ENCODE data around the gene SMIM35. TPM values are rescaled to one million over a fixed set of nuclear protein-coding genes. Genes with fewer than 3 reads are reported as not detected.

SMIM35 gene
- total and polyA plus RNA-seq, 2 donors (not counting 3 experiments of a cell fraction or from before 2014, with no cell fraction given): not detected

DNA sequence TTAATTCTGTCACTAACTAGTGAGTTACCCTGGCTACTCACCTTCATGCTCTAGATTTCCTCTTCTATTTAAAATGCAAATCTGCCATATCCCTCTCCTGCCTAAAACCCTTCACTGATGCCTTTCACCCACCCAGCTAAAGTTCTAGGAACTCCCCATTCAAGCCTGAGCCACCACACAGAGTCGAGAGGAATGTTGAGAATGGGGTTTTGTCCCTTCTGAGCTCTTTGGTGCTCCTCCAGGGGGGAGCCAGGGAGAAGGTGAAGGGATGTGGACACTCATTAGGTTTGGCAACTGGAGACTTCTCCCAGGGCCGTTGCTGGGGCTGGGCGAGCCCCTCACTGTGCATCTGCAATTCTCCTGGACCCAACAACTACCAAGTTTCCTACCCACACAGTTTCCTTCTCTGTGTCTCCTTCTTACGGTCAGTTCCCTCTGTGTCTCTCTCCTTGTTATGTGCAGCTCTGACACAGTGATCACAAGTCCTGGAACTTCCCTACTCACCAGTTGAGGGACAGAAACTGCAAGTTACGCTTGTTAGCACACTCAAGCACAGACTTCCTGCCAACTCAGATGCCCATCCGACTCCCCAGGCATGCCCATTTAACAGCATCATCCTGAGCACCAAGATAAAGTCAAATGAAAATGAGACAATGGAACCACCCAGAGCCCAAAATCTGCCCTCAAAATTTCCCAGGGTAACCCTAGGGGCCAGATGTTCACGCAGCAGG is 107.1 kb downstream of the SMIM35 start:
- no peak overlapping the region for H3K9ac ChIP-seq (replicated peaks; ENCODE audit: extremely low read depth, insufficient read depth, low read length)
- BruUV-seq (replicated peaks): no TSS peak
- H3K4me2 ChIP-seq (ENCODE audit: insufficient read depth, low read length): no peak overlapping the region
- no peak overlapping the region for H3K4me3 ChIP-seq (replicated peaks in 1 of 3; ENCODE audit: insufficient read depth in 1 of 3, low read depth in 1 of 3, low read length in 3 of 3)
- no peaks in the 10 kb centered on the region for H3K4me1 ChIP-seq (ENCODE audit: control insufficient read depth, extremely low read depth, insufficient read depth, low read length)
- ChIA-PET CTCF (interaction anchor here (1.0 to 4.0 kb wide), 4 partner anchors 8 to 162 kb away, joined by 3 to 16 read pairs (median 4); no protein-coding TSS in a partner anchor), POLR2A (no interaction called here)
- no peak for TF ChIP-seq EZH2 (IDR thresholded peaks at IDR 0.05; ENCODE audit: borderline replicate concordance, low read depth, low read length, severe bottlenecking)
- TF ChIP-seq, protein P1, sequence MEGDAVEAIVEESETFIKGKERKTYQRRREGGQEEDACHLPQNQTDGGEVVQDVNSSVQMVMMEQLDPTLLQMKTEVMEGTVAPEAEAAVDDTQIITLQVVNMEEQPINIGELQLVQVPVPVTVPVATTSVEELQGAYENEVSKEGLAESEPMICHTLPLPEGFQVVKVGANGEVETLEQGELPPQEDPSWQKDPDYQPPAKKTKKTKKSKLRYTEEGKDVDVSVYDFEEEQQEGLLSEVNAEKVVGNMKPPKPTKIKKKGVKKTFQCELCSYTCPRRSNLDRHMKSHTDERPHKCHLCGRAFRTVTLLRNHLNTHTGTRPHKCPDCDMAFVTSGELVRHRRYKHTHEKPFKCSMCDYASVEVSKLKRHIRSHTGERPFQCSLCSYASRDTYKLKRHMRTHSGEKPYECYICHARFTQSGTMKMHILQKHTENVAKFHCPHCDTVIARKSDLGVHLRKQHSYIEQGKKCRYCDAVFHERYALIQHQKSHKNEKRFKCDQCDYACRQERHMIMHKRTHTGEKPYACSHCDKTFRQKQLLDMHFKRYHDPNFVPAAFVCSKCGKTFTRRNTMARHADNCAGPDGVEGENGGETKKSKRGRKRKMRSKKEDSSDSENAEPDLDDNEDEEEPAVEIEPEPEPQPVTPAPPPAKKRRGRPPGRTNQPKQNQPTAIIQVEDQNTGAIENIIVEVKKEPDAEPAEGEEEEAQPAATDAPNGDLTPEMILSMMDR (IDR thresholded peaks at IDR 0.05; ENCODE audit: extremely low read depth in 1 of 2, insufficient read depth in 1 of 2, low read depth in 1 of 2, low read length in 2 of 2): no peak
- no peak for TF ChIP-seq JUN (IDR thresholded peaks at IDR 0.05; ENCODE audit: borderline replicate concordance, insufficient read depth, insufficient read length, low read depth)
- TF ChIP-seq, protein P2, sequence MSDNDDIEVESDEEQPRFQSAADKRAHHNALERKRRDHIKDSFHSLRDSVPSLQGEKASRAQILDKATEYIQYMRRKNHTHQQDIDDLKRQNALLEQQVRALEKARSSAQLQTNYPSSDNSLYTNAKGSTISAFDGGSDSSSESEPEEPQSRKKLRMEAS (IDR thresholded peaks at IDR 0.05; ENCODE audit: insufficient read depth, insufficient read length): no peak
- TF ChIP-seq GATA2 (IDR thresholded peaks at IDR 0.05; ENCODE audit: insufficient read depth, insufficient read length, low read depth, low read length): no peak
- no peak for TF ChIP-seq MYC (IDR thresholded peaks at IDR 0.05; ENCODE audit: low read depth, low read length)
- no peak for TF ChIP-seq POLR2AphosphoS5 (IDR thresholded peaks at IDR 0.05; ENCODE audit: insufficient read depth, low read depth, low read length)
- no peak for TF ChIP-seq FOS (IDR thresholded peaks at IDR 0.05; ENCODE audit: borderline replicate concordance, insufficient read depth, low read length)
- no peak for TF ChIP-seq POLR2A (IDR thresholded peaks at IDR 0.05; ENCODE audit: low read depth, low read length)
- FAIRE-seq: no peak
- no peaks in the 10 kb centered on the region for H3K9me1 ChIP-seq (replicated peaks; ENCODE audit: control insufficient read depth, extremely low read depth, insufficient read depth, low read length)
- dilution Hi-C loops (cut with MboI; ENCODE audit: extremely low pct_ligation_motif_present, low sequenced_read_pairs) (no loop called here), intact Hi-C loops (cut with micrococcal nuclease) (no loop called here)
- no peak overlapping the region for H3K27ac ChIP-seq (ENCODE audit: insufficient read depth, low read depth, low read length)
- DNase-seq (ENCODE audit: low read depth, low spot score): no peak
- no peaks in the 10 kb centered on the region for H3K79me2 ChIP-seq (ENCODE audit: control insufficient read depth, insufficient read depth, low read length)
- no peaks in the 10 kb centered on the region for H4K20me1 ChIP-seq (replicated peaks; ENCODE audit: control insufficient read depth, extremely low read depth, insufficient read depth, low read length)
- peaks cover 7 to 8% of the 10 kb centered on the region in 2 experiments for H3K27me3 ChIP-seq (ENCODE audit: control insufficient read depth in 2 of 2, insufficient read depth in 2 of 2, low read length in 2 of 2)
- H3K9me3 ChIP-seq (replicated peaks; ENCODE audit: control insufficient read depth, insufficient read depth, low read length): no peaks in the 10 kb centered on the region
- H2AFZ ChIP-seq (ENCODE audit: low read depth, low read length): no peak overlapping the region
- H3K36me3 ChIP-seq (ENCODE audit: control insufficient read depth in 2 of 2, extremely low read depth in 1 of 2, insufficient read depth in 2 of 2, low read length in 2 of 2): no peaks in the 10 kb centered on the region

All from endothelial cell of umbilical vein (primary cell).